Colonic mucosa (tissue), 4 donors: ENCODE data around the gene PASD1. TPM values are rescaled to one million over a fixed set of nuclear protein-coding genes. Genes with fewer than 3 reads are reported as not detected.

ENCODE experiments used
- DNase-seq: peaks from one replicate; pipeline ENCODE4 v3.0.0-alpha.2; 2020
- H3K27ac ChIP-seq: fragments of 200-600 bp; one replicate; pipeline ENCODE4 v1.8.0; 2021
- H3K27me3 ChIP-seq: fragments of 200-600 bp; one replicate; pipeline ENCODE4 v1.8.0; 2021
- H3K36me3 ChIP-seq: fragments of 200-600 bp; one replicate; pipeline ENCODE4 v1.8.0; 2021
- H3K4me1 ChIP-seq: fragments of 200-600 bp; one replicate; pipeline ENCODE4 v1.8.0; 2021; ENCODE audit warnings: mild to moderate bottlenecking
- H3K4me3 ChIP-seq: fragments of 200-600 bp; one replicate; pipeline ENCODE4 v1.8.0; 2021
- H3K9ac ChIP-seq, 2 donors: one replicate each; pipeline ENCODE4 v1.7.0; 2013; ENCODE audit warnings: control low read depth in 2 of 2, low read depth in 2 of 2, low read length in 2 of 2
- H3K9me3 ChIP-seq: fragments of 200-600 bp; one replicate; pipeline ENCODE4 v1.8.0; 2021
- intact Hi-C: fragments of 100-400 bp; cut with DNase I; formaldehyde crosslinking; loops from one replicate; pipeline ENCODE4 v1.14.1; 2022
- total RNA-seq, 2 donors: library from RNA; stranded (reverse); fragmentation: NEBNext Ultra II Directional in 1 of 2; extraction: Animal tissue kit (Norgen Biotek cat#: 25700) in 1 of 2; gene quantifications; one replicate each; pipeline ENCODE4 v1.2.1, GENCODE V29; 2021
- TF ChIP-seq, protein P1 (sequence below): fragments of 200-600 bp; IDR thresholded peaks from one replicate; pipeline ENCODE4 v1.8.0; 2022; ENCODE audit warnings: antibody characterized with exemption, mild to moderate bottlenecking
- donor health status: healthy.
- donor health status: DM: no; HTN: no; CAD: no.
- donor health status: DM: no; HTN: no; CAD: no.

The PASD1 gene
- total RNA-seq, 2 donors from 2014 or later: not detected

DNA sequence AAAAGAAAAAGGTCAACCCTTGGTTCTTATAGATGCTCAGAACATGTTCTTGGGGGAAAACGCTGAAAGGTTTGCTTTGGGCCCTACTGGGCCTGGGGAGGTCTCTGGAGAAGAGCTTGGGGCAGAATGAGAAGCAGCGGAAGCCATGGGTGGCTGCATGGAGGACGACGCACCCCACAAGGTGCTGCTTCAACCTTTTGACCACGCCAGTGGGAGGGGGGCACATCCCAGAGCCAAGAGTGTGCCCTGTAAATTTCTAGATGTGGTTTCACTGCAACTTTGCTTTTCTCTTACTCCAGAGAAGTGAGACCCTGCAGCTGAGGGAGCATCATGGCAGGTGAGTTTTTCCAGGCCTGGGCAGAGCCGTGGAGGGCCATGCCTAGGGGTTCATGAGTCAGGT, 135.0 kb downstream of the PASD1 start:
- Histone ChIP-seq H3K27ac (no peak overlapping the region), H3K4me3 (no peak overlapping the region), H3K27me3 (no peaks in the 10 kb centered on the region), H3K9ac (no peak overlapping the region), H3K36me3 (no peaks in the 10 kb centered on the region), H3K9me3 (no peaks in the 10 kb centered on the region), H3K4me1 (no peaks in the 10 kb centered on the region)
- intact Hi-C loops: no loop called here
- no peak for DNase-seq
- TF ChIP-seq, protein P1, sequence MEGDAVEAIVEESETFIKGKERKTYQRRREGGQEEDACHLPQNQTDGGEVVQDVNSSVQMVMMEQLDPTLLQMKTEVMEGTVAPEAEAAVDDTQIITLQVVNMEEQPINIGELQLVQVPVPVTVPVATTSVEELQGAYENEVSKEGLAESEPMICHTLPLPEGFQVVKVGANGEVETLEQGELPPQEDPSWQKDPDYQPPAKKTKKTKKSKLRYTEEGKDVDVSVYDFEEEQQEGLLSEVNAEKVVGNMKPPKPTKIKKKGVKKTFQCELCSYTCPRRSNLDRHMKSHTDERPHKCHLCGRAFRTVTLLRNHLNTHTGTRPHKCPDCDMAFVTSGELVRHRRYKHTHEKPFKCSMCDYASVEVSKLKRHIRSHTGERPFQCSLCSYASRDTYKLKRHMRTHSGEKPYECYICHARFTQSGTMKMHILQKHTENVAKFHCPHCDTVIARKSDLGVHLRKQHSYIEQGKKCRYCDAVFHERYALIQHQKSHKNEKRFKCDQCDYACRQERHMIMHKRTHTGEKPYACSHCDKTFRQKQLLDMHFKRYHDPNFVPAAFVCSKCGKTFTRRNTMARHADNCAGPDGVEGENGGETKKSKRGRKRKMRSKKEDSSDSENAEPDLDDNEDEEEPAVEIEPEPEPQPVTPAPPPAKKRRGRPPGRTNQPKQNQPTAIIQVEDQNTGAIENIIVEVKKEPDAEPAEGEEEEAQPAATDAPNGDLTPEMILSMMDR: no peak

DNA sequence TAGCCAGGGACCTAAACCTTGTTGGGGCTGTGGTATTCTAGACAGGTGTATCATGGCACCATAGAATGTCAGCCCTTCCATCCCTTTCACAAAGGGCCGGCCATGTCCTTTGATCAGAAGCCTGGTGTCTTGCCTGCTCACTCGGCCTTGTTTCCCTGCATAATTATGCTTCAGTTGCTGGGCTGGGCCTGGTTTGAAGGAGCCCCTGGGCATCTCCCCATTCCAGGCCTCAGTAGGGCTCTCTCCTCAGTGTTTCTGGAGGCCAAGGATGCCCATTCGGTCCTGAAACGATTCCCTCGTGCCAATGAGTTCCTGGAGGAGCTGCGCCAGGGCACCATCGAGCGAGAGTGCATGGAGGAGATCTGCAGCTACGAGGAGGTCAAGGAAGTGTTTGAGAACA, 136.3 kb downstream of the PASD1 start:
- Histone ChIP-seq H3K9me3 (no peaks in the 10 kb centered on the region), H3K36me3 (no peaks in the 10 kb centered on the region), H3K4me1 (no peaks in the 10 kb centered on the region), H3K27me3 (no peaks in the 10 kb centered on the region), H3K9ac (no peak overlapping the region), H3K4me3 (no peak overlapping the region), H3K27ac (no peak overlapping the region)
- TF ChIP-seq, protein P1: no peak
- intact Hi-C loops: no loop called here
- no peak for DNase-seq

DNA sequence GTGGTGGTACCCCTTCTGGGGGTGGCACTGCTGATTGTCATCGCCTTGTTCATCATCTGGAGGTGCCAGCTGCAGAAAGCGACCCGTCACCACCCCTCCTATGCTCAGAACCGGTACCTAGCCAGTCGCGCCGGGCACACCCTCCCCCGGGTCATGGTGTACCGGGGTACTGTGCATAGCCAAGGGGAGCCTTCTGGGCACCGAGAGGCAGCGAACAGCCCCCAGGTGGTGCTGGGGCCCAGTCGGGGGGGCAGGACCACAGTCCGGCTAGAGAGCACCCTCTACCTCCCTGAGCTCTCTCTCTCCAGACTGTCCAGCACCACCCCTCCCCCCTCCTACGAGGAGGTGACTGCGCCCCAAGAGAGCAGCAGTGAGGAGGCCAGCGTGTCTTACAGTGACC, 137.1 kb downstream of the PASD1 start:
- no peaks in the 10 kb centered on the region for H3K27me3 ChIP-seq
- TF ChIP-seq, protein P1: no peak
- H3K9me3 ChIP-seq: no peaks in the 10 kb centered on the region
- DNase-seq: no peak
- no peak overlapping the region for H3K27ac ChIP-seq
- H3K4me1 ChIP-seq: no peaks in the 10 kb centered on the region
- intact Hi-C loops: no loop called here
- no peaks in the 10 kb centered on the region for H3K36me3 ChIP-seq
- no peak overlapping the region for H3K9ac ChIP-seq
- H3K4me3 ChIP-seq: no peak overlapping the region

DNA sequence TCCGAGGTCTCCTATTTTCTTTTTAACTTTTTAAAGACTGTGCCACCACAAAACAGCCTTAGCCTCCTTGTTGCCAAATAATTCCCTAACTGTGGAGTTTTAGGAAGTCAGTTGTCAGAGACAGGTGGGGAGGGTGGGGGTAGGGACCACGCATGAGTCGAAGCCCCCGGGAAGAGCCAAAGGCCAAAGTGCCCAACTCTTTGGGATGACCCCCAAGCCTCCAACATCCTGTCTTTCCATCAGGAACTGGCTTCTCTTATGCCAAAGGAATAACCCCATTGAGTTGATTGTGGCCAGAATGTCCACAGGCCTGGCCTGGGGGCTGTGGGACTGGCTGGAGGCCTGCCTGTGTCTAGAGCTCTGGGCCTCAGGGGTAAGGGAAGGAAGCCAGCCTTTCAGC, 137.6 kb downstream of the PASD1 start:
- intact Hi-C loops: no loop called here
- Histone ChIP-seq H3K27me3 (no peaks in the 10 kb centered on the region), H3K4me1 (no peaks in the 10 kb centered on the region), H3K4me3 (no peak overlapping the region), H3K36me3 (no peaks in the 10 kb centered on the region), H3K27ac (no peak overlapping the region), H3K9me3 (no peaks in the 10 kb centered on the region), H3K9ac (no peak overlapping the region)
- DNase-seq: no peak
- TF ChIP-seq, protein P1: no peak

DNA sequence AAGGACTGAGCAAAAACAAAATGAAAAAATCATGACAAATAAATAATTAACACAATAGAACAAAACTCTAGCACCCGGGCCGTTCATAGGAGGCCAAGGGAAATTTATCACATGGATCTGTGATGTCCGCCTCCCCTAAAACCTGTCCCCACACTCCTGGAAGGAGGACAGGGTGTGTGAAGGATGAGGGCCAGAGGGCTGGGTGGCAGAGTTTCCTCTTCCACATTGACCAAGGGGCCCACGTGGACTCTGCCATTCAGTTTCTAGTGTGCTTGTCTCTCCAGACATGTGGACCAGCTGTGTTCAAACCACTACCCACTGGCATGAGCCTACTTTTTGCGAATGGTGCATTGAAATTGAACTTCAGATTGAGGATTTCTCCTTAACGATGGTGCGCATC, 138.1 kb downstream of the PASD1 start:
- H3K9me3 ChIP-seq: no peaks in the 10 kb centered on the region
- intact Hi-C loops: no loop called here
- H3K4me1 ChIP-seq: no peaks in the 10 kb centered on the region
- no peak overlapping the region for H3K9ac ChIP-seq
- TF ChIP-seq, protein P1: no peak
- no peak overlapping the region for H3K4me3 ChIP-seq
- no peaks in the 10 kb centered on the region for H3K36me3 ChIP-seq
- DNase-seq: no peak
- H3K27ac ChIP-seq: no peak overlapping the region
- H3K27me3 ChIP-seq: no peaks in the 10 kb centered on the region
